ENCODE measurements around the gene PLA2R1.

- TF ChIP-seq CTCF (IDR thresholded peaks at IDR 0.05), result no peak
- no peak for TF ChIP-seq REST (IDR thresholded peaks at IDR 0.05; ENCODE audit: insufficient read depth in 1 of 2, low read depth in 2 of 2, low read length in 1 of 2)
These were observed 73.2 kb downstream of the PLA2R1 start for GRCh38 chr2:159989249-159989648.

All from Panc1 (cell line).